C4-2B (cell line): ENCODE data around the gene PPP1R14C.

ENCODE experiments used
- ZFX ChIP-seq: fragments of 450-650 bp; IDR thresholded peaks from 2 replicates; pipeline ENCODE4 v1.6.1; 2017
- TF ChIP-seq, protein P1 (sequence below): fragments of 450-650 bp; conservative IDR thresholded peaks from 2 replicates; pipeline ENCODE4 v1.5.1; 2017; ENCODE audit warnings: mild to moderate bottlenecking

DNA sequence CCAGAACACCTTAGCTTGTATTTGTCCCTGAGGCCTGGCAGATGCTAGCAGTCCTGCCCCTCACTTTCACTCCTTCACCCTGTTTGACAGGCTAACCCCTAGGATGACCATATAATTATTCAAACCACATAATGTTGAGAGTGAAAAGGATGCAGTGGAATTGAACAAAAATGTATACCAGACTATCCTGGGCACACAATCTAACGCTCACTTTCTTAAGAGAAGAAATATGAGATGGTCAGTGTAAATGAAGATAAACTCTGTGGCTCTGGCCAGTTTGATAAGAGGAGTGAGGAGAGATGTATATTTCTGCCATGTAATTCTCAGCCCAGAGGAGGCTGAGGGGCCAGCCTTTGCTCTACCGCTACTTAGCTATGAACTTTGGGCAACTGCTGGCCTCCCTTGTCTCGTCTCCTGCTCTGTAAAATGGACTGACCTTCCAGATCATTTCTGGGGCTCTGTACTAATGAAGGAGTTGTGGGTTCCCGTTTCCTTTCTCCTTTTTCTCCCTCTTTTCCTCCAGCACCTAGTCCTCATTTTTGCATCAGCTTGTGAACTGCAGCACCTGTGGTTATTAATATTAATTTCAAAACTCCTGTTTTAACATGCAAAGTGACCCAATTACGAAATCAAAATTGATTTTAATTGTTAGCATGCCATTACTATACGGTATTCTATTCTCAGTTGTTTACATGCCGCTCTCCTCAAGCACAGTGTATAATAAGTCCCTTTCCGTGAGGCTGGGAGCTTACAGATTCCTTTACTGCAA lies 133.5 kb downstream of the PPP1R14C start:
- TF ChIP-seq, protein P1, sequence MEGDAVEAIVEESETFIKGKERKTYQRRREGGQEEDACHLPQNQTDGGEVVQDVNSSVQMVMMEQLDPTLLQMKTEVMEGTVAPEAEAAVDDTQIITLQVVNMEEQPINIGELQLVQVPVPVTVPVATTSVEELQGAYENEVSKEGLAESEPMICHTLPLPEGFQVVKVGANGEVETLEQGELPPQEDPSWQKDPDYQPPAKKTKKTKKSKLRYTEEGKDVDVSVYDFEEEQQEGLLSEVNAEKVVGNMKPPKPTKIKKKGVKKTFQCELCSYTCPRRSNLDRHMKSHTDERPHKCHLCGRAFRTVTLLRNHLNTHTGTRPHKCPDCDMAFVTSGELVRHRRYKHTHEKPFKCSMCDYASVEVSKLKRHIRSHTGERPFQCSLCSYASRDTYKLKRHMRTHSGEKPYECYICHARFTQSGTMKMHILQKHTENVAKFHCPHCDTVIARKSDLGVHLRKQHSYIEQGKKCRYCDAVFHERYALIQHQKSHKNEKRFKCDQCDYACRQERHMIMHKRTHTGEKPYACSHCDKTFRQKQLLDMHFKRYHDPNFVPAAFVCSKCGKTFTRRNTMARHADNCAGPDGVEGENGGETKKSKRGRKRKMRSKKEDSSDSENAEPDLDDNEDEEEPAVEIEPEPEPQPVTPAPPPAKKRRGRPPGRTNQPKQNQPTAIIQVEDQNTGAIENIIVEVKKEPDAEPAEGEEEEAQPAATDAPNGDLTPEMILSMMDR = no peak
- no peak for TF ChIP-seq ZFX
